GM21717 (cell line): Measurements from ENCODE around the gene HABP4.

Experiments
- ATAC-seq: cut with Tn5 transposase; IDR thresholded peaks from one replicate; pipeline ENCODE4 v1.9.1; 2021; ENCODE audit warnings: mild to moderate bottlenecking, moderate library complexity; ENCODE audit not compliant: unreplicated experiment

The HABP4 gene

GRCh38 chr9:96476013-96476412 is 26.0 kb downstream of the HABP4 start:
- no peak for ATAC-seq

GRCh38 chr9:96476591-96476990 is 26.6 kb downstream of the HABP4 start:
- no peak for ATAC-seq

GRCh38 chr9:96478829-96479371 is 28.9 kb downstream of the HABP4 start:
- peak; percentile 65 for ATAC-seq

DNA sequence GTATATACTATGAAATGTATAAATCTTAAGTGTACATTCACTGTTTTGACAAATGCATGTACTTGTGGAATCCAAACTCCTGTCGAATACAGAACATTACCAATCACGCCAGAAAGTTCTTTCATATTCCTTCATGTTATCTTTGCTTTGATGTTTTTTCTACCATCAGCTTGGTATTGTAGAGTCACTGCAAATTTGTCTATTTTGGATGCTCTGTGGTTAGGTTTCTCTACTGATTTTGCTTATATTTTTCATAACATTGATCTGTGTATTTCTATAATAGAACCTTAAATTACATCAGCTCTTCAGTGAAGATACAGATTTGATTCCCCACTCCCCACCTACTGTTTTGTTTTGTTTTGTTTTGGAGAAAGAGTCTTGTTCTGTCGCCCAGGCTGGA is 30.8 kb downstream of the HABP4 start:
- ATAC-seq = no peak

- ATAC-seq = no peak
These were observed 32.5 kb downstream of the HABP4 start for GRCh38 chr9:96482476-96482875.

GRCh38 chr9:96483197-96483596 is 33.2 kb downstream of the HABP4 start:
- ATAC-seq = no peak

DNA sequence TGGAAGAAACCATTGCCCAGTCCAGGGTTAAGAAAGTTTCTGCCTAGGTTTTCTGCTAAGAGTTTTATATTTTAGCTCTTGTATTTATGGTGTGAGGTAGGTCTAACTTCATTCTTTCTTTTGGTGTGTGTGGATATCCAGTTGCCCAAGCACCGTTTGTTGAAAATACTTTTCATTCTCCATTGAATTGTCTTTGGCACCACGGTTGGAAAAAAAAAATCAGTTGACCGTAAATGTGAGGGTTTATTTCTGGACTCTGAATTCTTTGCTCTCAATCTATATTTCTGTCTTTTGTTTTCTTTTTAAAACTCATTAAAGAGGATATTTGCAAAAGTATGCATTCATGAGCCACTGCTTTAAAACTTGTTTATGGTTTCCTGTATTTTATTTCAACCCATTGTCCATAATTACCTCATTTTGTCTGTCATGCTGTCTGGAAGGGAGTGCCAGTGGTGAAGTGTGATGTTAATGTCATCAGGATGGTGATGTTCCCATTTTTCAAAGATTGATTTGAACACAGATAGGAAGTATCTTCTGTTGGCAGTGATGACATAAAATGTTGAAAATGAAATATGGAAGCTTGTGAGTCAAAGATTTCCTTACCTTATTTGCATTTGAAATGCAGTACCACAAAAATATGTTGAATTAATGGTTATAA is 33.9 kb downstream of the HABP4 start:
- ATAC-seq = no peak

DNA sequence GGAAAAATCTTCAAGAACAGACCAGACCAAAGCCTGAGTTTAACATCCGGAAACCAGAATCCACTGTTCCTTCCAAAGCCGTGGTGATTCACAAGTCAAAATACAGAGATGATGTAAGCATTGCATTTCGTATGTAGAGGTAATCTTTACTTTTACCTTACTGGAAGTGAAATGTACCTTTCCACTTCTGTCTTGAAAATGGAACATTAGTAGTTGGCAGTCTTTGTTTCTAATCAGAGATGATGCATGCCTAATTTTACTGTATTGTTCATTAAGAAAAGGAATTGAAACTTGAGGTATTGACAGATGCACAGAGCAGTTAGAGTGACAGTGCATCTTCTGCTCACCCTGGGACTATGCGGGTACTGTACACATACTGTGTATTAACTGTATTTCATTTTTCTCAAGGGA is 34.6 kb downstream of the HABP4 start:
- ATAC-seq = peak; percentile 92

- ATAC-seq = no peak
These were observed 35.3 kb downstream of the HABP4 start for GRCh38 chr9:96485280-96485679.

DNA sequence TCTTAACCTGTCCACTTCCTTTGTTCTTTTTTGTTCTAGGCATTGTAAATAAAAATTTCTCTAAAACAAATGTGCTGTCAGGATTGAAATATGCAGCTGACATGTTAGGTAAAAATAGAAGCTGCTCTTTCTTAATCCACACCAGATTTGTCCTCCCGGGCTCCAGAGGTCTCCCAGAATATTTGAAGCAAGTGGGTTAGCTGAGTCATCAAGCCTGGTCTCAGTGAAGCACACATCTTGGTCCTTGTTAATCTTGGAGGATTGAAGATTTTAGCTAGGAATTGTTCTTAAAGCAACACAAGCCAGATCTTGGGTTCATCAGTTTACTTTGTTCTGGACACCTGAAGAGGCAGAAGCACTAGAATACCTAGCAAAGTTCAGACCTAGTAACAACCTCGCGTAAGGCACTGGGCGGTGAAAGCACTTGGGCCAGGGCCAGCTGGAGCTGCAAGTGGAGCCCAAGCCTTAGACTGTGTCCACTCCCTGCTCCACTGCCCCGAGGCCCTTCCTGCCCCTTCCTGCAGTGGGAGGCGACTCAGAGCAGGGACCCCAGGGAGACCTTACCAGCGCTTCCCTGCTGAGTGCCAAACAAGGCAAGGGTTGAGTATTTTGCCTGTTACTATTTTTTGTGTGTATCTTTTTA is 36.5 kb downstream of the HABP4 start:
- no peak for ATAC-seq

- no peak for ATAC-seq
These were observed 37.0 kb downstream of the HABP4 start for GRCh38 chr9:96487029-96487396.

DNA sequence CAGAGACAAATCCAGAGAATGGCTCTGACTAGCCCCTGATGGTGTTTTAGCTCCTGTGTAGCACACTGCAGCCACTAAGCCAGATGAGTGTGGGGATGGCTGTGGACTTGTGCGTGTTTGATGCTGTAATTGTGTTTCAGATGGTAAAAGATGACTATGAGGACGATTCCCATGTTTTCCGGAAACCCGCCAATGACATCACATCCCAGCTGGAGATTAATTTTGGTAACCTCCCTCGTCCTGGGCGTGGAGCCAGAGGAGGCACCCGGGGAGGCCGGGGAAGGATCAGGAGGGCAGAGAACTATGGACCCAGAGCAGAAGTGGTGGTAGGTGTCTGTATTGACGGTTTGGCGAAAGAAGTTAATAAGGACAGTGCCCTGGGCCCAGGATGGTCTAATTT is 38.0 kb downstream of the HABP4 start:
- ATAC-seq = no peak

- no peak for ATAC-seq
These were observed 39.6 kb downstream of the HABP4 start for GRCh38 chr9:96489482-96489979.

GRCh38 chr9:96490534-96491078 is 40.6 kb downstream of the HABP4 start:
- no peak for ATAC-seq

- ATAC-seq = no peak
These were observed 41.3 kb downstream of the HABP4 start for GRCh38 chr9:96491079-96491879.

DNA sequence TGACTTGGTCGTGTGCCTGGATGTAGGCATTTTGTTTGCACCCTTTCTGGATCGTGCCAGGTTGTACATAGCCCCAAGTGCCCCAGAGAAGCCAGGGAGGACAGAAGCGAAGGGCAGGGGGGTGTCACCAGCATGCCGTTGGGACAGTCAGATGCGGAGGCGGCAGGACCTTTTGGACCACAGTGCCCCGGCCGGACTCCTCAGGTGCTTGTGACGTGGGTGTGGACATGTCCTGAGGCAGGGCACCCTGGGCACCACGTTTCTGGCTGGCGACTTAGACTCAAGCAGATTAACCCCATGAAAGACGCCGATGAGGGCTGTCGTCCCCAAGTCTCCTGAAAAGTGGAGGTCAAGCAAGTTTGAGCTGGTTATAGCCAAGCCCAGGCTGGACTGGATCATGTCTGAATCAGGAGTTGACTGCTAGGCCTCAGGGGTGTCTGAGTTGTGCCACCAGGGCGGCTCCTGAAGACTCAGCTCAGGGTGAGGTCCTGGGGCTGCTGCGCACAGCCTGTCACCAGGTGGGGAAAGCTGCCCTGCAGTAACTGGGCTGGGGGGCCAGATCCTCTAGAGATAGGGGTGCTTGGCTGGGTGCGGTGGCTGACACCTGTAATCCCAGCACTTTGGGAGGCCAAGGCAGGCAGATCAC is 42.0 kb downstream of the HABP4 start:
- ATAC-seq = no peak

DNA sequence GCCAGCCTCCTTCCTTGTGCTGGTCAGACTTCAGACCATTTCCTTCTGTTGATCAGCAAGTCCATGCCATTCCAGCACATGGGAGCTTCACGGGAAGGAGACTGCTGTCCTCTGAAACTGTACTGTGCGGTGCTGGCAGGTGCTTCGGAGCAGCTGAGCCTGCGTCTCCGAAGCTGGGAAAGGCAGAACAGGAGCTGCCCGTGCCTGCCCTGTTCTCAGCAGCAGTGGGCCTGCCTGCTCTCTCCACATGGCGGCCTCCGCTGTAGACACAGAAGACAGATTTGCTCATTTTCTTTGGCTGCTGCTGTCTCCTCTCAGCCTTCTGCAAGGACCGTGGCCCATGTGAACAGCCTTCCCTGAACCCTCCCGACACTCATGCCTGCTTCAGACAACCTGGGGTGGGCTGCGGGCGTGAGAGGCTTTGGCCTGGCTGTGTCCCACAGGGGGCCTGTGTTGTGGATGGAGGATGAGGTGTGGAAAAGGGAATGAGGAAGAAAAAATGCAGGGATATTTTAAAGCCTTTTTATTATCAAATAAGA is 43.1 kb downstream of the HABP4 start:
- no peak for ATAC-seq

GRCh38 chr9:96493757-96494156 is 43.8 kb downstream of the HABP4 start:
- ATAC-seq = no peak

DNA sequence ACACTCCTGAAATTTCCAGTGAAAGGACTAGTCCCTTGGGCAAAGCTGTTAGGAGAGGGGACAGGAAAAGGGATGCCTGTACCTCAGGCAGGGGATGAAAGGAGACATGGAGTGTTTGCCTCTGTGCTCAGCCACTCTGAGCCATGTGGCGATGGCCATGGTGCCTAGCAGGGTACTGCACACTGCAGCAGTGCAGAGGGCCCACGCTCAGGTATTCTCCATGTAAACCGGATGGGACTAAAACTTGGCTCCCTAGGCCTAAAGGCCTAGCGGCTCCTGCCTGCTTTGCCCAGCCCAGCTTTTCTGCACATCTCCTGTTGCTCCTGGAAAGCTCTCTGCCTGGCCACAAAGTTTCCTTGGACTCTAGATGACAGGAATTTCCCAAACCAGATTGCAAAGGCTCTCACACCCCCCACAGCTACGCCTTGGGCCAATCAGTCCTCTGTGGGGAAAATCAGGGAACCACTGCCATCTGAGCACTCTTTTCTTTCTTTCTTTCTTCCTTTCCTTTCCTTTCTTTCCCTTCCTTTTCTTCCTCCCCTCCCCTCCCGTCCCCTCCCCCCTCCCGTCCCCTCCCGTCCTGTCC is 44.3 kb downstream of the HABP4 start:
- no peak for ATAC-seq

DNA sequence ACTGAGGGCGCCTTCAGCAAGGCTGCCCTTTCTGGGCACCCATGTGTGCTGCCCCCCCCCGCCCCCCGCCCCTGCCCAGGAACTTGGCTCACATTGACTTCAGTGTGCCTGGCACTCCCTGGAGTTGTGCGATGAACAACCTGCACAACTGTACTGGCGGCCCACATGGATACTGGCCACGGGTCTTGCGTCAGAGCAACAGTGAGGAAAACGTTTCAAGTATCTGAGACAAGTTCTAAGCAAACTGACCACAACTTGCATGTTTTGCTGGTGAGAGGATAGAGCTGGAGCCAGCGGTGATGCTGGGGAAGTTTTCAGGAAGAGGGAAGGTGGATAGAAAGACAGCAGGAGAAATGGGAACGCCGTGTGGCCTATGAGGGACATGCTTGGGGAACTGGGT is 45.4 kb downstream of the HABP4 start:
- ATAC-seq = no peak
